Gastroesophageal sphincter (tissue), 4 donors: ENCODE results near the gene TBRG4. TPM values are rescaled to one million over a fixed set of nuclear protein-coding genes. Genes with fewer than 3 reads are reported as not detected.

Experiments used
- ATAC-seq: fragments of 150-250 bp; one replicate; pipeline ENCODE4 v1.9.1; 2016; ENCODE audit warnings: mild to moderate bottlenecking, moderate library complexity
- H3K27ac ChIP-seq, 4 donors: fragments of 200-600 bp; sonication (generic) in 3 of 4; 1 replicate in 3 of 4; 2 replicates in 1 of 4; pipeline ENCODE4 v1.5.1; 2016 to 2019
- H3K27me3 ChIP-seq: fragments of 200-600 bp; sonication (generic); one replicate; pipeline ENCODE4 v1.5.1; 2019
- H3K36me3 ChIP-seq, 2 donors: fragments of 200-600 bp; sonication (generic); one replicate each; pipeline ENCODE4 v1.5.1; 2019; ENCODE audit warnings: control low read depth in 1 of 2
- H3K4me1 ChIP-seq, 3 donors: fragments of 200-600 bp; sonication (generic); 1 replicate in 2 of 3; 2 replicates in 1 of 3; pipeline ENCODE4 v1.5.1; 2016 to 2019; ENCODE audit warnings: control low read depth in 2 of 3
- H3K4me3 ChIP-seq, 2 donors: fragments of 200-600 bp; sonication (generic); one replicate each; pipeline ENCODE4 v1.5.1; 2019; ENCODE audit warnings: mild to moderate bottlenecking in 1 of 2, moderate library complexity in 1 of 2
- H3K9me3 ChIP-seq, 3 donors: fragments of 200-600 bp; sonication (generic); one replicate each; pipeline ENCODE4 v1.5.1; 2017 to 2019; ENCODE audit warnings: control low read depth in 2 of 3
- CTCF ChIP-seq, 4 experiments: fragments of 200-600 bp in 2 of 4; fragments of 450-650 bp in 2 of 4; sonication (generic) in 1 of 4; IDR thresholded peaks; one replicate each; pipeline ENCODE4 v1.5.1; 2017 to 2019; ENCODE audit warnings: antibody characterized with exemption in 4 of 4, mild to moderate bottlenecking in 2 of 4, moderate library complexity in 2 of 4
- EP300 ChIP-seq: sonication (generic); formaldehyde crosslinking; IDR thresholded peaks from one replicate; pipeline ENCODE4 v1.6.1; 2017; ENCODE audit warnings: antibody characterized with exemption, mild to moderate bottlenecking
- POLR2A ChIP-seq, 2 donors: fragments of 450-650 bp; IDR thresholded peaks; one replicate each; pipeline ENCODE4 v1.6.1; 2017; ENCODE audit warnings: antibody characterized with exemption in 2 of 2, mild to moderate bottlenecking in 2 of 2, moderate library complexity in 1 of 2
- POLR2AphosphoS5 ChIP-seq: sonication (generic); formaldehyde crosslinking; IDR thresholded peaks from one replicate; pipeline ENCODE4 v1.6.1; 2017; ENCODE audit warnings: antibody characterized with exemption
- WGBS, 2 donors: methylation state at CpG; one replicate each; pipeline ENCODE4 v1.1.5; 2018; ENCODE audit warnings: low coverage in 1 of 2; 5-methylcytosine and 5-hydroxymethylcytosine counted together
- total RNA-seq, 4 donors: library from RNA; depleted of rRNA; stranded (reverse); fragments of >200 nt; gene quantifications; one replicate each; pipeline ENCODE4 v1.1.0, GENCODE V29; 2016

The TBRG4 gene
- total RNA-seq, 4 donors from 2014 or later = 38.7 to 66.6 (median 54.7) TPM

- H3K4me1 ChIP-seq = peaks cover 0 to 25% (median 3%) of the 10 kb centered on the region in 3 donors
- H3K9me3 ChIP-seq = peaks cover 0 to 5% (median 0%) of the 10 kb centered on the region in 3 donors
- H3K4me3 ChIP-seq = peak overlapping the region; percentile 66 to 79
- WGBS, 2 donors = 0 to 15% methylated on average over 1 to 8 of the region's 22 CpGs
- no peak for TF ChIP-seq CTCF (IDR thresholded peaks at IDR 0.05)
- no peak for TF ChIP-seq POLR2AphosphoS5
- peak; percentile 65 for ATAC-seq
- H3K27me3 ChIP-seq = no peaks in the 10 kb centered on the region
- peaks cover 0 to 17% of the 10 kb centered on the region in 2 donors for H3K36me3 ChIP-seq
- peak overlapping the region; percentile 62 to 92 (median 86) for H3K27ac ChIP-seq
Observed at GRCh38 chr7:45089341-45089891, 22.1 kb downstream of the TBRG4 start.

- peak within 1 kb of the TSS; percentile 62 to 92 (median 86) for H3K27ac ChIP-seq
- ATAC-seq = peak; percentile 95
- H3K36me3 ChIP-seq = peaks cover 0 to 19% of the 10 kb centered on the region in 2 donors
- WGBS, 2 donors = no CpG with 5 or more reads among the region's 50 CpGs
- H3K4me3 ChIP-seq = peak within 1 kb of the TSS; percentile 66 to 79
- H3K9me3 ChIP-seq = no peaks in the 10 kb centered on the region
- H3K27me3 ChIP-seq = no peaks in the 10 kb centered on the region
- H3K4me1 ChIP-seq = peaks cover 0 to 25% (median 3%) of the 10 kb centered on the region in 3 donors
- TF ChIP-seq EP300 (no peak), POLR2AphosphoS5 (peak; percentile 38), POLR2A (IDR thresholded peaks at IDR 0.05) (peak; percentile 32 to 35), CTCF (IDR thresholded peaks at IDR 0.05) (no peak)
Observed at GRCh38 chr7:45088821-45089340, 22.6 kb downstream of the TBRG4 start, which contains the start of gene NACAD. TSS of gene NACAD (minus strand) at chr7:45088969. CDS start at chr7:45088894, 75 bp downstream.

GRCh38 chr7:45088146-45088701 is 23.3 kb downstream of the TBRG4 start:
- peak; percentile 4 for ATAC-seq
- Histone ChIP-seq H3K27me3 (no peaks in the 10 kb centered on the region), H3K4me1 (peaks cover 0 to 25% (median 3%) of the 10 kb centered on the region in 3 donors), H3K36me3 (peaks cover 0 to 19% of the 10 kb centered on the region in 2 donors), H3K27ac (peak overlapping the region; percentile 62 to 92 (median 86)), H3K9me3 (no peaks in the 10 kb centered on the region), H3K4me3 (peak overlapping the region; percentile 66 to 79)
- no peak for TF ChIP-seq POLR2AphosphoS5
- no peak for TF ChIP-seq POLR2A (IDR thresholded peaks at IDR 0.05)
- no peak for TF ChIP-seq CTCF (IDR thresholded peaks at IDR 0.05)
- no peak for TF ChIP-seq EP300
- no CpG with 5 or more reads among the region's 29 CpGs for WGBS, 2 donors

GRCh38 chr7:45087301-45088145 is 24.0 kb downstream of the TBRG4 start:
- no peak for TF ChIP-seq EP300
- no peak for TF ChIP-seq POLR2AphosphoS5
- no peak for TF ChIP-seq POLR2A (IDR thresholded peaks at IDR 0.05)
- no peak for TF ChIP-seq CTCF (IDR thresholded peaks at IDR 0.05)
- H3K4me1 ChIP-seq = peaks cover 0 to 25% (median 3%) of the 10 kb centered on the region in 3 donors
- ATAC-seq = no peak
- no peaks in the 10 kb centered on the region for H3K27me3 ChIP-seq
- H3K27ac ChIP-seq = peak overlapping the region in 3 of 4 donors; percentile 84 to 92 (median 88)
- H3K4me3 ChIP-seq = peak overlapping the region in 1 of 2 donors; percentile 79
- H3K36me3 ChIP-seq = peaks cover 0 to 22% of the 10 kb centered on the region in 2 donors
- 100% methylated on average over 1 of the region's 6 CpGs; no CpG with 5 or more reads in 1 of the 2 donors for WGBS, 2 donors
- no peaks in the 10 kb centered on the region for H3K9me3 ChIP-seq
